Measurements from ENCODE around the gene SCN4A. TPM values are rescaled to one million over a fixed set of nuclear protein-coding genes. Genes with fewer than 3 reads are reported as not detected.
A peak's percentile ranks its signal among the peaks of the same experiment; 100 is the strongest.
"Not testable (repeated sequence)": the region's sequence is repeated elsewhere in the genome, so short reads cannot be mapped to it uniquely, and the experiment has no call there.

SCN4A gene
- total RNA-seq, 2 experiments from 2014 or later = 0.33 to 0.75 TPM

GRCh38 chr17:63903787-63904201, 68.9 kb downstream of the SCN4A start:
- DNase-seq; H3K4me3 Mint-ChIP-seq; H3K9me3 Mint-ChIP-seq; POLR2A ChIA-PET; intact Hi-C loops (cut with micrococcal nuclease); H3K27ac Mint-ChIP-seq; H3K36me3 Mint-ChIP-seq; H3K27me3 Mint-ChIP-seq: not testable (repeated sequence)
- peaks cover 16% of the 10 kb centered on the region for H3K4me1 Mint-ChIP-seq (ENCODE audit: low read depth)
- CTCF ChIA-PET = interaction anchor here (0.8 to 4.7 kb wide), 11 partner anchors 8 to 355 kb away, joined by 3 to 28 read pairs (median 6); no protein-coding TSS in a partner anchor

GRCh38 chr17:63901971-63902370, 70.7 kb downstream of the SCN4A start:
- DNase-seq; intact Hi-C loops (cut with micrococcal nuclease); H3K4me3 Mint-ChIP-seq; H3K27ac Mint-ChIP-seq; H3K9me3 Mint-ChIP-seq; POLR2A ChIA-PET; H3K36me3 Mint-ChIP-seq; H3K27me3 Mint-ChIP-seq: not testable (repeated sequence)
- H3K4me1 Mint-ChIP-seq (ENCODE audit: low read depth) = peaks cover 19% of the 10 kb centered on the region
- CTCF ChIA-PET = interaction anchor here (0.6 to 4.7 kb wide), 9 partner anchors 10 to 270 kb away, joined by 3 to 28 read pairs (median 16); partner anchors contain the start of gene GH1

GRCh38 chr17:63898899-63899798, 73.6 kb downstream of the SCN4A start:
- H3K4me3 Mint-ChIP-seq, H3K9me3 Mint-ChIP-seq, H3K27ac Mint-ChIP-seq, POLR2A ChIA-PET, H3K36me3 Mint-ChIP-seq, H3K27me3 Mint-ChIP-seq: not testable (repeated sequence)
- CTCF ChIA-PET = interaction anchor here (0.9 to 1.1 kb wide), 2 partner anchors 9 to 47 kb away, joined by 4 to 7 read pairs; no protein-coding TSS in a partner anchor
- intact Hi-C loops (cut with micrococcal nuclease) = loop anchor here (5.0 kb wide), 1 partner anchor 128 kb away; no protein-coding TSS in a partner anchor
- DNase-seq = peak; percentile 74
- H3K4me1 Mint-ChIP-seq (ENCODE audit: low read depth) = peaks cover 19% of the 10 kb centered on the region

- POLR2A ChIA-PET, H3K27ac Mint-ChIP-seq, H3K9me3 Mint-ChIP-seq, H3K36me3 Mint-ChIP-seq, H3K4me3 Mint-ChIP-seq, H3K27me3 Mint-ChIP-seq, DNase-seq: not testable (repeated sequence)
- CTCF ChIA-PET = interaction anchor here (0.6 kb wide), 1 partner anchor 420 kb away, joined by 5 read pairs; no protein-coding TSS in a partner anchor
- H3K4me1 Mint-ChIP-seq (ENCODE audit: low read depth) = peaks cover 15% of the 10 kb centered on the region
- intact Hi-C loops (cut with micrococcal nuclease) = loop anchor here (5.0 kb wide), 1 partner anchor 131 kb away; no protein-coding TSS in a partner anchor
These were observed 76.0 kb downstream of the SCN4A start, which contains the start of gene CSH1 for GRCh38 chr17:63896524-63897354. TSS of gene CSH1 (minus strand) at chr17:63896574. CDS start at chr17:63896511, 63 bp downstream.

GRCh38 chr17:63894821-63895220, 77.9 kb downstream of the SCN4A start:
- POLR2A ChIA-PET, H3K4me3 Mint-ChIP-seq, H3K27me3 Mint-ChIP-seq, H3K27ac Mint-ChIP-seq, H3K36me3 Mint-ChIP-seq, H3K9me3 Mint-ChIP-seq, DNase-seq, CTCF ChIA-PET: not testable (repeated sequence)
- peaks cover 13% of the 10 kb centered on the region for H3K4me1 Mint-ChIP-seq (ENCODE audit: low read depth)
- intact Hi-C loops (cut with micrococcal nuclease) = loop anchor here (5.0 kb wide), 1 partner anchor 132 kb away; no protein-coding TSS in a partner anchor

- H3K4me1 Mint-ChIP-seq (ENCODE audit: low read depth); H3K9me3 Mint-ChIP-seq; H3K4me3 Mint-ChIP-seq; intact Hi-C loops (cut with micrococcal nuclease); H3K27me3 Mint-ChIP-seq; H3K36me3 Mint-ChIP-seq; POLR2A ChIA-PET; DNase-seq; H3K27ac Mint-ChIP-seq: not testable (repeated sequence)
- CTCF ChIA-PET = interaction anchor here (5.2 kb wide), 1 partner anchor 17 kb away, joined by 18 read pairs; the partner anchor contains the start of gene CSHL1
These were observed 78.7 kb downstream of the SCN4A start for GRCh38 chr17:63894021-63894420.

GRCh38 chr17:63892316-63893037, 80.2 kb downstream of the SCN4A start:
- intact Hi-C loops (cut with micrococcal nuclease); H3K4me1 Mint-ChIP-seq (ENCODE audit: low read depth); DNase-seq; H3K9me3 Mint-ChIP-seq; H3K27me3 Mint-ChIP-seq; POLR2A ChIA-PET; H3K27ac Mint-ChIP-seq; H3K4me3 Mint-ChIP-seq; H3K36me3 Mint-ChIP-seq: not testable (repeated sequence)
- CTCF ChIA-PET = interaction anchor here (0.6 to 5.2 kb wide), 7 partner anchors 11 to 600 kb away, joined by 3 to 21 read pairs (median 4); partner anchors contain the start of gene CSHL1

- DNase-seq; H3K36me3 Mint-ChIP-seq; H3K4me3 Mint-ChIP-seq; H3K27ac Mint-ChIP-seq; H3K9me3 Mint-ChIP-seq; POLR2A ChIA-PET; H3K4me1 Mint-ChIP-seq (ENCODE audit: low read depth); intact Hi-C loops (cut with micrococcal nuclease); H3K27me3 Mint-ChIP-seq: not testable (repeated sequence)
- CTCF ChIA-PET = interaction anchor here (0.6 to 5.2 kb wide), 12 partner anchors 9 to 1864 kb away, joined by 3 to 21 read pairs (median 7); partner anchors contain the start of gene CSHL1
These were observed 83.5 kb downstream of the SCN4A start for GRCh38 chr17:63889026-63889848.

Other genes starting within 250 kb of the SCN4A start
- gene STRADA, start 231.1 kb downstream of the SCN4A start, total RNA-seq = 10 to 100 TPM; 64.8 to 69.7 TPM
- gene CCDC47, start 199.3 kb downstream of the SCN4A start, total RNA-seq = 10 to 100 TPM; 57.6 to 60.5 TPM
- gene DDX42, start 198.7 kb downstream of the SCN4A start, total RNA-seq = 100 to 1,000 TPM; 103 to 106 TPM
- gene PSMC5, start 145.5 kb downstream of the SCN4A start, total RNA-seq = 100 to 1,000 TPM; 165 to 171 TPM
- gene FTSJ3, start 145.3 kb downstream of the SCN4A start, total RNA-seq = 10 to 100 TPM; 41.5 to 42.8 TPM
- gene SMARCD2, start 130.2 kb downstream of the SCN4A start, total RNA-seq = 100 to 1,000 TPM; 109 to 111 TPM
- gene CSH2, start 99.2 kb downstream of the SCN4A start, total RNA-seq = not detected
- not detected for gene GH2, start 91.0 kb downstream of the SCN4A start, total RNA-seq
- not detected for gene CSH1, start 76.3 kb downstream of the SCN4A start, total RNA-seq
- not detected for gene CSHL1, start 61.7 kb downstream of the SCN4A start, total RNA-seq
- under 1 TPM in 1 of 2 experiments, not detected in 1; 0.43 TPM for gene GH1, start 54.1 kb downstream of the SCN4A start, total RNA-seq
- gene CD79B, start 40.6 kb downstream of the SCN4A start, total RNA-seq = 10 to 100 TPM; 39.1 to 40.9 TPM
- 1 to 10 TPM; 2.0 to 3.4 TPM for gene PRR29, start 25.4 kb upstream of the SCN4A start, total RNA-seq
- 10 to 100 TPM; 65.0 to 66.7 TPM for gene ICAM2, start 47.7 kb upstream of the SCN4A start, total RNA-seq
- 10 to 100 TPM; 45.3 to 47.7 TPM for gene ERN1, start 157.2 kb upstream of the SCN4A start, total RNA-seq

Measured in activated CD4-positive, alpha-beta memory T cell treated with anti-CD3 and anti-CD28 coated beads for 36 hours (primary cell).